ENCODE measurements around the gene KRT83. TPM values are rescaled to one million over a fixed set of nuclear protein-coding genes. Genes with fewer than 3 reads are reported as not detected.

The KRT83 gene
- total and polyA plus RNA-seq, 2 donors (not counting 1 experiment from before 2014, with no cell fraction given), result not detected

DNA sequence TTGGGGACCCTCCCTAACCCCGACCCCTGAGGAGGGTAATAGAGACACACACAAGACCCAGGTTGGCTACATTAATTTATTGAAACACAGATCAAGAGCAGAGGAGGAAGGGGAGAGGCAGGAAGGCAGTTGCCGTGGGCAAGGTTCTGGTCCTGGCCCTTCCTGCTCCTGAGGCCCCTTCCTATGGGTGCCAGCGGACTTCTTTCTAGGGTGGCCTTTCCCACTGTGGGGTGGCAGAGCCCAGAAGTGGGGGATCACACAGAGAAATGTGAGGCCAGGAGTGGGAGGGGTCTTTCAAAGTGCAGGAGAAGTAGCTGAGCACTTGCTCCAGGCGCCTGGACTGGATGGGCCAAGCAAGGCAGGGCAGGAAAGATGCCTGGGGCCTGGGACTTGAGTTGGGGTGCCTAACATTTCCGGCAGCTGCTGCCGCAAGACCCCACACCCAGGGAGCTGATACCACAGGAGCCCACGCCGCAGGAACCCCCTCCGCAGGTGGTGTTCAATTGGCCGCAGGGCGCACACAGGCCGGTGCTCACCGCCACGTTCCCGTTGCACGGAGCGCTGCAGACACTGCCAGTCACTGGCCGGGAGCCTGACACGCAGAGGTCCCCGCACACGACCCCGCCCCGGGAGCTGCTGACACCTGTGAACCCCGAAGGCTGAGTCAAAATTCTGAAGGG is 35.2 kb downstream of the KRT83 start:
- Histone ChIP-seq H3K9ac (ENCODE audit: insufficient read depth, low read length) (no peak overlapping the region), H3K4me1 (ENCODE audit: control insufficient read depth, extremely low read depth, insufficient read depth, low read length) (peaks cover 8% of the 10 kb centered on the region), H3K79me2 (ENCODE audit: control insufficient read depth, insufficient read depth, low read length) (no peaks in the 10 kb centered on the region), H3K9me3 (ENCODE audit: control insufficient read depth, insufficient read depth, low read depth, low read length) (no peaks in the 10 kb centered on the region), H4K20me1 (ENCODE audit: control insufficient read depth, extremely low read depth, insufficient read depth, low read length) (no peaks in the 10 kb centered on the region), H3K27ac (ENCODE audit: insufficient read depth, low read length) (no peak overlapping the region), H3K36me3 (ENCODE audit: control insufficient read depth, insufficient read depth, low read length) (no peaks in the 10 kb centered on the region), H3K27me3 (ENCODE audit: control insufficient read depth, insufficient read depth, low read length) (no peaks in the 10 kb centered on the region), H3K4me3 (replicated peaks in 1 of 4; ENCODE audit: control extremely low read depth in 1 of 4, insufficient read depth in 1 of 4, low read depth in 3 of 4, low read length in 4 of 4) (no peak overlapping the region), H3K4me2 (ENCODE audit: extremely low read depth, insufficient read depth, low read length) (no peak overlapping the region), H2AFZ (ENCODE audit: low read length) (no peak overlapping the region)
- TF ChIP-seq EZH2 (IDR thresholded peaks at IDR 0.05; ENCODE audit: low read length, missing control alignments), result no peak
- TF ChIP-seq CTCF (conservative IDR thresholded peaks at IDR 0.05 in 1 of 2, IDR thresholded peaks at IDR 0.05 in 1 of 2; ENCODE audit: low read depth in 1 of 2, low read length in 2 of 2), result no peak
- DNase-seq (ENCODE audit: low read depth in 2 of 2), result no peak

DNA sequence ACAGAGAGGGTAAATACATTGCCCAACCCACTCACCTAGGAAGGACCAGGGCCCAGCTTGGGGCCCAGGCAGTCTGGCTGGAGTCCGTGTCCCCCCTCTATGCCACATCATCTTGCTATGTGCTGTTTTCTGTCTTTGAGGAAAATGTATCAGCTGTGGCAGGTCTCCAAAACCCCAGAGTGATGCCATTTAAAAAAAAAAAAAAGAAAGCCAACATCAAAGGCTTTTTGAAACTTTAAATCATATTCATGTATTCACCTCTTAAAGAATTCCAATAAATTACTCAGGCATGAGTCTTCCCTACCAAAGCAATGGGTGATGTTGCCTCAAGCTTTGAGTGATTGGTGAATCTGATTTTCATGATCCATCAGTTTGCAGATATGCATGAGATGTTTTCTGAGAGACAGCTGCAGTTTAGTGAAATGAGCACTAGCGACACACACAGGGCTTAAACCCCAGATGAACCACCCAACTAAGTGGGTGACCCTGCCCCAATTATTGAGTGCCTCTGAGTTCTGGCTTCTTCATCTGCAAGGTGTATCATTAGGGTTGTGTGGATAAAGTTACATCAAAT is 35.9 kb downstream of the KRT83 start:
- DNase-seq (ENCODE audit: low read depth in 2 of 2), result peak in 1 of 2 donors; percentile 63
- H3K4me2 ChIP-seq (ENCODE audit: extremely low read depth, insufficient read depth, low read length), result no peak overlapping the region

More for the DNA sequence above, 35.9 kb downstream of the KRT83 start:
- no peak overlapping the region for H3K4me3 ChIP-seq (replicated peaks in 1 of 4; ENCODE audit: control extremely low read depth in 1 of 4, insufficient read depth in 1 of 4, low read depth in 3 of 4, low read length in 4 of 4)
- H3K36me3 ChIP-seq (ENCODE audit: control insufficient read depth, insufficient read depth, low read length), result no peaks in the 10 kb centered on the region
- TF ChIP-seq EZH2 (IDR thresholded peaks at IDR 0.05; ENCODE audit: low read length, missing control alignments) (no peak), CTCF (conservative IDR thresholded peaks at IDR 0.05 in 1 of 2, IDR thresholded peaks at IDR 0.05 in 1 of 2; ENCODE audit: low read depth in 1 of 2, low read length in 2 of 2) (no peak)
- H3K9ac ChIP-seq (ENCODE audit: insufficient read depth, low read length), result no peak overlapping the region
- no peaks in the 10 kb centered on the region for H3K9me3 ChIP-seq (ENCODE audit: control insufficient read depth, insufficient read depth, low read depth, low read length)
- peaks cover 14% of the 10 kb centered on the region for H3K4me1 ChIP-seq (ENCODE audit: control insufficient read depth, extremely low read depth, insufficient read depth, low read length)
- no peak overlapping the region for H2AFZ ChIP-seq (ENCODE audit: low read length)
- H3K27me3 ChIP-seq (ENCODE audit: control insufficient read depth, insufficient read depth, low read length), result no peaks in the 10 kb centered on the region
- H3K79me2 ChIP-seq (ENCODE audit: control insufficient read depth, insufficient read depth, low read length), result no peaks in the 10 kb centered on the region
- no peak overlapping the region for H3K27ac ChIP-seq (ENCODE audit: insufficient read depth, low read length)
- H4K20me1 ChIP-seq (ENCODE audit: control insufficient read depth, extremely low read depth, insufficient read depth, low read length), result no peaks in the 10 kb centered on the region

Measured in fibroblast of lung (primary cell).